GM23338 (cell line): Measurements from ENCODE around the gene CPXM2. TPM values are rescaled to one million over a fixed set of nuclear protein-coding genes. Genes with fewer than 3 reads are reported as not detected.

Experiments used
- ATAC-seq: fragments of 200-7000 bp; cut with Tn5 transposase; 3 replicates; pipeline ENCODE4 v1.9.1; 2020
- DNase-seq: peaks from one replicate; pipeline ENCODE4 v3.0.0-alpha.2; 2015; ENCODE audit warnings: low spot score
- H2AFZ ChIP-seq: fragments of 200-600 bp; sonication (generic); 2 replicates; pipeline ENCODE4 v1.8.0; 2016; ENCODE audit warnings: antibody characterized with exemption, mild to moderate bottlenecking, moderate library complexity
- H3F3A ChIP-seq: fragments of 200-600 bp; sonication (generic); replicated peaks from 2 replicates; pipeline ENCODE4 v1.8.0; 2017; ENCODE audit warnings: antibody characterized with exemption, mixed run types, low read depth
- H3K27ac ChIP-seq: fragments of 200-600 bp; sonication (generic); 2 replicates; pipeline ENCODE4 v1.6.1; 2016; ENCODE audit warnings: low read depth
- H3K27me3 ChIP-seq: fragments of 200-600 bp; sonication (generic); 2 replicates; pipeline ENCODE4 v1.8.0; 2016; ENCODE audit warnings: mild to moderate bottlenecking, mixed run types, moderate library complexity; ENCODE audit not compliant: insufficient read depth
- H3K36me3 ChIP-seq: fragments of 200-600 bp; sonication (generic); 2 replicates; pipeline ENCODE4 v1.8.0; 2016; ENCODE audit warnings: mild to moderate bottlenecking; ENCODE audit not compliant: insufficient read depth
- H3K4me1 ChIP-seq: fragments of 200-600 bp; sonication (generic); 2 replicates; pipeline ENCODE4 v1.8.0; 2016; ENCODE audit warnings: mild to moderate bottlenecking, moderate library complexity; ENCODE audit not compliant: insufficient read depth
- H3K4me2 ChIP-seq: fragments of 200-600 bp; sonication (generic); 2 replicates; pipeline ENCODE4 v1.7.1; 2017; ENCODE audit warnings: mixed run types
- H3K4me3 ChIP-seq: fragments of 200-600 bp; sonication (generic); 2 replicates; pipeline ENCODE4 v1.6.1; 2016; ENCODE audit warnings: mixed run types
- H3K79me2 ChIP-seq: fragments of 200-600 bp; sonication (generic); replicated peaks from 2 replicates; pipeline ENCODE4 v1.8.0; 2017; ENCODE audit warnings: mild to moderate bottlenecking; ENCODE audit not compliant: insufficient read depth
- H3K9me2 ChIP-seq: fragments of 200-600 bp; sonication (generic); 2 replicates; pipeline ENCODE4 v1.8.0; 2017; ENCODE audit not compliant: insufficient read depth
- H4K20me1 ChIP-seq: fragments of 200-600 bp; sonication (generic); replicated peaks from 2 replicates; pipeline ENCODE4 v1.8.0; 2017; ENCODE audit warnings: mild to moderate bottlenecking; ENCODE audit not compliant: insufficient read depth
- H3K27ac Mint-ChIP-seq: 2 replicates; pipeline ENCODE4 v1.8.0; 2020; ENCODE audit warnings: inconsistent platforms, mild to moderate bottlenecking, moderate library complexity, mixed read lengths
- H3K27me3 Mint-ChIP-seq: 3 replicates; pipeline ENCODE4 v1.8.0; 2022; ENCODE audit warnings: low read depth, mild to moderate bottlenecking, moderate library complexity, mixed read lengths, inconsistent platforms; ENCODE audit not compliant: insufficient read depth, poor library complexity
- H3K36me3 Mint-ChIP-seq: 3 replicates; pipeline ENCODE4 v1.8.0; 2021; ENCODE audit warnings: low read depth, mild to moderate bottlenecking, inconsistent platforms, moderate library complexity, mixed read lengths
- H3K4me1 Mint-ChIP-seq: 3 replicates; pipeline ENCODE4 v1.8.0; 2020; ENCODE audit warnings: mild to moderate bottlenecking, inconsistent platforms, mixed read lengths
- H3K4me3 Mint-ChIP-seq: 3 replicates; pipeline ENCODE4 v1.8.0; 2021; ENCODE audit warnings: moderate library complexity, mild to moderate bottlenecking, inconsistent platforms, mixed read lengths
- H3K9me3 Mint-ChIP-seq: 3 replicates; pipeline ENCODE4 v1.8.0; 2020; ENCODE audit warnings: moderate library complexity, mild to moderate bottlenecking, inconsistent platforms, mixed read lengths
- CREB1 ChIP-seq: fragments of 250-450 bp; sonication (Bioruptor Pico); IDR thresholded peaks from 2 replicates; pipeline ENCODE4 v1.5.0; 2020; ENCODE audit warnings: low read depth, mild to moderate bottlenecking, moderate library complexity
- EZH2 ChIP-seq: fragments of 200-600 bp; sonication (generic); IDR thresholded peaks from one replicate; pipeline ENCODE4 v1.8.0; 2017; ENCODE audit warnings: antibody characterized with exemption, mild to moderate bottlenecking, low read depth; ENCODE audit not compliant: unreplicated experiment
- EZH2phosphoT487 ChIP-seq: fragments of 200-600 bp; sonication (generic); IDR thresholded peaks from one replicate; pipeline ENCODE4 v1.8.1; 2018; ENCODE audit warnings: antibody characterized with exemption; ENCODE audit not compliant: unreplicated experiment
- NANOG ChIP-seq: IDR thresholded peaks from 2 replicates; pipeline ENCODE4 v1.6.1; 2016; ENCODE audit warnings: antibody characterized with exemption, borderline replicate concordance
- POLR2AphosphoS5 ChIP-seq: IDR thresholded peaks from 2 replicates; pipeline ENCODE4 v1.6.1; 2016; ENCODE audit warnings: antibody characterized with exemption, low read depth
- STAT1 ChIP-seq: IDR thresholded peaks from one replicate; pipeline ENCODE4 v1.6.1; 2016; ENCODE audit warnings: antibody characterized with exemption; ENCODE audit not compliant: unreplicated experiment
- ZNF114 ChIP-seq: fragments of 250-450 bp; sonication (Bioruptor Pico); IDR thresholded peaks from 2 replicates; pipeline ENCODE4 v1.5.0; 2020; ENCODE audit warnings: mild to moderate bottlenecking, moderate library complexity
- ZNF331 ChIP-seq: fragments of 250-450 bp; sonication (Bioruptor Pico); IDR thresholded peaks from 2 replicates; pipeline ENCODE4 v1.5.0; 2020; ENCODE audit warnings: low read depth, mild to moderate bottlenecking, moderate library complexity
- polyA plus RNA-seq: library from polyadenylated mRNA; unstranded; fragments of >200 nt; fragmentation: Nextera tagmentation; extraction: Ambion mirVana; gene quantifications from 2 replicates; pipeline ENCODE4 v1.2.1, GENCODE V29; 2016
- total RNA-seq: library from RNA; depleted of rRNA; stranded (reverse); fragments of >200 nt; shearing (Covaris generic); gene quantifications from 2 replicates; pipeline ENCODE4 v1.2.3, GENCODE V29; 2014
- TF ChIP-seq, protein P1 (sequence below): fragments of 250-450 bp; sonication (Bioruptor Pico); IDR thresholded peaks from 2 replicates; pipeline ENCODE4 v1.5.0; 2020; ENCODE audit warnings: mild to moderate bottlenecking, moderate library complexity

CPXM2 gene
- total and polyA plus RNA-seq, 2 experiments from 2014 or later, result 1.6 to 8.1 TPM

DNA sequence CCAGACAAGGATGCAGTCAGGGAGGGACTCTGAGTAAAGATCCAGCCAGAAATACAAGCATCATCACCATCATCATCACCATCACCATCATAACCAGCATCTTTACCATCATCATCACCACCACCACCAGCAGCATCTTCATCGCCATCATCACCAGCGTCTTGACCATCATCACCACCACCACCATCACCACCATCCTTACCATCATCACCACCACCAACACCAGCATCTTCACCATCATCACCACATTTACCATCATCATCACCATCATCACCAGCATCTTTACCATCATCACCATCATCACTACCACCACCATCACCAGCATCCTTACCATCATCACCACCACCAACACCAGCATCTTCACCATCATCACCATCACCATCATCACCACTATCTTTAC is 44.1 kb upstream of the CPXM2 start:
- Histone ChIP-seq H4K20me1 (no peaks in the 10 kb centered on the region), H3F3A (no peaks in the 10 kb centered on the region), H3K9me2 (0 out of 2 replicates have a peak, but pooled peaks cover 4% of the 10 kb centered on the region), H3K79me2 (no peaks in the 10 kb centered on the region), H2AFZ (no peak overlapping the region), H3K4me1 (no peaks in the 10 kb centered on the region), H3K4me3 (no peak overlapping the region), H3K36me3 (no peaks in the 10 kb centered on the region), H3K27ac (no peak overlapping the region), H3K27me3 (no peaks in the 10 kb centered on the region), H3K4me2 (no peak overlapping the region)
- Mint-ChIP-seq H3K27ac (no peak overlapping the region), H3K9me3 (peaks cover 40% of the 10 kb centered on the region), H3K27me3 (peaks cover 5% of the 10 kb centered on the region), H3K36me3 (peaks cover 16% of the 10 kb centered on the region), H3K4me3 (no peak overlapping the region), H3K4me1 (no peaks in the 10 kb centered on the region)
- TF ChIP-seq, protein P1, sequence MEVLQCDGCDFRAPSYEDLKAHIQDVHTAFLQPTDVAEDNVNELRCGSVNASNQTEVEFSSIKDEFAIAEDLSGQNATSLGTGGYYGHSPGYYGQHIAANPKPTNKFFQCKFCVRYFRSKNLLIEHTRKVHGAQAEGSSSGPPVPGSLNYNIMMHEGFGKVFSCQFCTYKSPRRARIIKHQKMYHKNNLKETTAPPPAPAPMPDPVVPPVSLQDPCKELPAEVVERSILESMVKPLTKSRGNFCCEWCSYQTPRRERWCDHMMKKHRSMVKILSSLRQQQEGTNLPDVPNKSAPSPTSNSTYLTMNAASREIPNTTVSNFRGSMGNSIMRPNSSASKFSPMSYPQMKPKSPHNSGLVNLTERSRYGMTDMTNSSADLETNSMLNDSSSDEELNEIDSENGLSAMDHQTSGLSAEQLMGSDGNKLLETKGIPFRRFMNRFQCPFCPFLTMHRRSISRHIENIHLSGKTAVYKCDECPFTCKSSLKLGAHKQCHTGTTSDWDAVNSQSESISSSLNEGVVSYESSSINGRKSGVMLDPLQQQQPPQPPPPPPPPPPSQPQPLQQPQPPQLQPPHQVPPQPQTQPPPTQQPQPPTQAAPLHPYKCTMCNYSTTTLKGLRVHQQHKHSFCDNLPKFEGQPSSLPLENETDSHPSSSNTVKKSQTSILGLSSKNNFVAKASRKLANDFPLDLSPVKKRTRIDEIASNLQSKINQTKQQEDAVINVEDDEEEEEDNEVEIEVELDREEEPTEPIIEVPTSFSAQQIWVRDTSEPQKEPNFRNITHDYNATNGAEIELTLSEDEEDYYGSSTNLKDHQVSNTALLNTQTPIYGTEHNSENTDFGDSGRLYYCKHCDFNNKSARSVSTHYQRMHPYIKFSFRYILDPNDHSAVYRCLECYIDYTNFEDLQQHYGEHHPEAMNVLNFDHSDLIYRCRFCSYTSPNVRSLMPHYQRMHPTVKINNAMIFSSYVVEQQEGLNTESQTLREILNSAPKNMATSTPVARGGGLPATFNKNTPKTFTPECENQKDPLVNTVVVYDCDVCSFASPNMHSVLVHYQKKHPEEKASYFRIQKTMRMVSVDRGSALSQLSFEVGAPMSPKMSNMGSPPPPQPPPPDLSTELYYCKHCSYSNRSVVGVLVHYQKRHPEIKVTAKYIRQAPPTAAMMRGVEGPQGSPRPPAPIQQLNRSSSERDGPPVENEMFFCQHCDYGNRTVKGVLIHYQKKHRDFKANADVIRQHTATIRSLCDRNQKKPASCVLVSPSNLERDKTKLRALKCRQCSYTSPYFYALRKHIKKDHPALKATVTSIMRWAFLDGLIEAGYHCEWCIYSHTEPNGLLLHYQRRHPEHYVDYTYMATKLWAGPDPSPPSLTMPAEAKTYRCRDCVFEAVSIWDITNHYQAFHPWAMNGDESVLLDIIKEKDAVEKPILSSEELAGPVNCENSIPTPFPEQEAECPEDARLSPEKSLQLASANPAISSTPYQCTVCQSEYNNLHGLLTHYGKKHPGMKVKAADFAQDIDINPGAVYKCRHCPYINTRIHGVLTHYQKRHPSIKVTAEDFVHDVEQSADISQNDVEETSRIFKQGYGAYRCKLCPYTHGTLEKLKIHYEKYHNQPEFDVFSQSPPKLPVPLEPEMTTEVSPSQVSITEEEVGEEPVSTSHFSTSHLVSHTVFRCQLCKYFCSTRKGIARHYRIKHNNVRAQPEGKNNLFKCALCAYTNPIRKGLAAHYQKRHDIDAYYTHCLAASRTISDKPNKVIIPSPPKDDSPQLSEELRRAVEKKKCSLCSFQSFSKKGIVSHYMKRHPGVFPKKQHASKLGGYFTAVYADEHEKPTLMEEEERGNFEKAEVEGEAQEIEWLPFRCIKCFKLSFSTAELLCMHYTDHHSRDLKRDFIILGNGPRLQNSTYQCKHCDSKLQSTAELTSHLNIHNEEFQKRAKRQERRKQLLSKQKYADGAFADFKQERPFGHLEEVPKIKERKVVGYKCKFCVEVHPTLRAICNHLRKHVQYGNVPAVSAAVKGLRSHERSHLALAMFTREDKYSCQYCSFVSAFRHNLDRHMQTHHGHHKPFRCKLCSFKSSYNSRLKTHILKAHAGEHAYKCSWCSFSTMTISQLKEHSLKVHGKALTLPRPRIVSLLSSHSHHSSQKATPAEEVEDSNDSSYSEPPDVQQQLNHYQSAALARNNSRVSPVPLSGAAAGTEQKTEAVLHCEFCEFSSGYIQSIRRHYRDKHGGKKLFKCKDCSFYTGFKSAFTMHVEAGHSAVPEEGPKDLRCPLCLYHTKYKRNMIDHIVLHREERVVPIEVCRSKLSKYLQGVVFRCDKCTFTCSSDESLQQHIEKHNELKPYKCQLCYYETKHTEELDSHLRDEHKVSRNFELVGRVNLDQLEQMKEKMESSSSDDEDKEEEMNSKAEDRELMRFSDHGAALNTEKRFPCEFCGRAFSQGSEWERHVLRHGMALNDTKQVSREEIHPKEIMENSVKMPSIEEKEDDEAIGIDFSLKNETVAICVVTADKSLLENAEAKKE (CRISPR knock-in tag), result no peak
- TF ChIP-seq ZNF331 (CRISPR knock-in tag) (no peak), EZH2phosphoT487 (no peak), ZNF114 (no peak), EZH2 (no peak), CREB1 (no peak), STAT1 (no peak), NANOG (no peak), POLR2AphosphoS5 (no peak)
- DNase-seq (no peak), ATAC-seq (no peak)
